HG02973 (cell line): ENCODE results near the gene HLA-DQA1.
"Not testable (repeated sequence)": the region's sequence is repeated elsewhere in the genome, so short reads cannot be mapped to it uniquely, and the experiment has no call there.

Experiments
- ATAC-seq: cut with Tn5 transposase; IDR thresholded peaks from one replicate; pipeline ENCODE4 v1.9.1; 2021; ENCODE audit warnings: moderate library complexity; ENCODE audit not compliant: unreplicated experiment

The HLA-DQA1 gene

DNA sequence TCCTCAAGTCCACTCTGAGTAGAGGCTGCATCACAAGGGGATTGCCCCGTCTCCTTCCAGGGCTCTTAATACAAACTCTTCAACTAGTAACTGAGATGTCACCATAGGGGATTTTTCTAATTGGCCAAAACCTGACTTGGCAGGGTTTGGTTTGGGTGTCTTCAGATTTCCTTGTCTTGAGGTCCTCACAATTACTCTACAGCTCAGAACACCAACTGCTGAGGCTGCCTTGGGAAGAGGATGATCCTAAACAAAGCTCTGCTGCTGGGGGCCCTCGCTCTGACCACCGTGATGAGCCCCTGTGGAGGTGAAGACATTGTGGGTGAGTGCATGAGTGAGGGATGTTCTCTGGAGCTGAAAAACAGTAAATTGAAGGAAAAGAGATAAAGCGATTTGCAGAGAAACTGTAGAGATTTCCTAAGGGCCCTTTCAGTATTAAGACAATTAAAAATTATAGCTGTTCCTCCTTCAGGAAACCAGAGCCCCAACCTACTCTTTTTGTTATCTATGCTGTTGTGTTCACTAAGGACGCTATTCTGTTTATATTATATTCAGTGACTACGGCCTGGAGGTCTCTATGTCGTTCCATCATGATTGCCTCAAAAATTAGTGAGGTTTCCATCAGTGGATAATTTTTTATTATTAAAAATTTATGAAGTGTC is at the start of gene HLA-DQA1:
Gene HLA-DQA1, plus strand, starts transcription at position 188 of the 662 bp plus-strand sequence. Its CDS starts 53 bp downstream, at position 241.
- ATAC-seq: peak; percentile 60

DNA sequence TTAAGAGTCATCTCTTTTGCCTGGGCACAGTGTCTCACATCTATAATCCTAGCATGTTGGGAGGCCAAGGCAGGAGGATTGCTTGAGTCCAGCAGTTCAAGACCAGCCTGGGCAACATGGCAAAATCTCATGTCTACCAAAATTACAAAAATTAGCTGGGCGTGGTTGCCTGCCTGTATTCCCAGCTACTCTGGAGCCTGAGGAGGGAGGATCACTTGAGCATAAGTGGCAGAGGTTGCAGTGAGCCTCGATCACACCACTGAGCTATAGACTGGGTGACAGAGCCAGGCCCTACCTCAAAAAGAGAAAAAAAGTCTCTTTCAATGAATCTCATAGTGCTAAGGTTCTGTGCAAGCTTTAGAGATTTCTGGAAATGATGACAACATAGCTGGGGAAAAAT is 49.0 kb upstream of the HLA-DQA1 start:
- no peak for ATAC-seq

DNA sequence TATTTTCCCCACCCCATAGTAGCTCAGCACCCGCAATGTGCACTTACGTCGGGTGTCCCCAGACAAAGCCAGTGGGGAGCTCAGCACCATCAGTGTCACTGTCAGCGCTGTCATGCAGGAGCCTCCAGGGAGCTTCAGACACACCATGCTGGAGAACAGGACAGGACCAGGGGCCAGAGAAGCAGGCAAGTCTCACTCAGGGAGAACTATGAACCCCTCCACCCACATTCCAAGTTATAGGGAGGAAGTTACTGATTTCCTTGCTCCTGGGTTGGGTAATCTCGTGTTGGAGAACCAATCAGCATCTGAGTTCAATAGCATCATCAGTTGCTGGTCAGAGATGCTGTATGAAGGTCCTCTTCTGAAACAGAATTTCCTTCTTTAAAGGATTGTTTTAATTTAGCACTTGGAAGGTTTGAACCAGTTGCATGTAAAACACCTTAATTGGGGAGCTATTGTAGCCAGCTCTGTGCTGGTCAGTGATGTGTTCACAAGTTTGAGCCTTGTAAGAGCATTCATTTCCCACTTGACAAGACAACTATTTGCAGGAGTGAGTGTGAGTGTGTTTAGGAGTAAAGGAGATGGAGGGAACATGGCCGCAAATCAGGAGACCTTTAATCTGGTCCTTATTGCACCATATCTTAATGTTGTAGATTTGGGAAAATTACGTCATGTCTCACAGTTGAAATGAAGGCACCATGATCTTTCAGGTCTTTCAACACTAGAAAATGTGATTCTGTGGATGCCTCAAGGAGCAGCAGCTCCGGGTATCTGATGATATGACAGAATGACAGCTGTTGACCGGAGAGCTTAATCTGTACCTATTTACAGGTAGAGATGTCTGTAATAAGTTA is 47.4 kb upstream of the HLA-DQA1 start, which contains the start of gene HLA-DRB1:
Gene HLA-DRB1, minus strand, starts transcription at position 253 of the 854 bp plus-strand sequence. Its CDS starts 106 bp downstream, at position 147.
- peak; percentile 79 for ATAC-seq

DNA sequence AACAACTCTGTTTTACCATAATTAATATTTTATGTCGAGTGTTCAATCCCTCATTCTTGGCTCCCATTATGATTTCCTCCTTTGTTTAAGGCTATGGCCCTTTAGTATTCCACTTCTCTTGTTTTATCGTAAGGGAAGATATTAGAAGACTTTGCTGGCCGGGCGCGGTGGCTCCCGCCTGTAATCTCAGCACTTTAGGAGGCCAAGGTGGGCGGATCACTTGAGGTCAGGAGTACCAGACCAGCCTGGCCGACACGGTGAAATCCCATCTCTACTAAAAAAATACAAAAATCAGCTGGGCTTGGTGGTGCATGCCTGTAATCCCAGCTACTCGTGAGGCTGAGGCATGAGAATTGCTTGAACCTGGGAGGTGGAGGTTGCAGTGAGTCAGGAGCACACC is 46.5 kb upstream of the HLA-DQA1 start:
- ATAC-seq: not testable (repeated sequence)

DNA sequence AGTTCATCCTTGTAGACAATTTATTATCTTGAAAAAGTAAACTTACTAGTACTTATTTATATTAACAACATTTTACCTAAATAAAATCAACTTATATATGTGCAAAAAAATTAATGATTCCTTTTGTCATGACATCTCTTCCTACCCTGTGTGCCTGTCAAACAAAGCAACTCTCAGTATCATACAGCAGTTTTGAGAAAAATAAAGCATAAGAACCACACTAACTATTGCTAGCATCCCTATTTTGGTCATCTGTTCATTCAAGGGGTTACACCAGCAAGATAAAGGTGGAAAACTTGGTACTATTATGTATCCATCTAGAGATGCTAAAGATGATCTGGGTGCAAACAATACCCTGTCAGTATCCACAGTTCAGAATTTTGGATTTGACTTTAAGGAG is 40.2 kb upstream of the HLA-DQA1 start:
- no peak for ATAC-seq

DNA sequence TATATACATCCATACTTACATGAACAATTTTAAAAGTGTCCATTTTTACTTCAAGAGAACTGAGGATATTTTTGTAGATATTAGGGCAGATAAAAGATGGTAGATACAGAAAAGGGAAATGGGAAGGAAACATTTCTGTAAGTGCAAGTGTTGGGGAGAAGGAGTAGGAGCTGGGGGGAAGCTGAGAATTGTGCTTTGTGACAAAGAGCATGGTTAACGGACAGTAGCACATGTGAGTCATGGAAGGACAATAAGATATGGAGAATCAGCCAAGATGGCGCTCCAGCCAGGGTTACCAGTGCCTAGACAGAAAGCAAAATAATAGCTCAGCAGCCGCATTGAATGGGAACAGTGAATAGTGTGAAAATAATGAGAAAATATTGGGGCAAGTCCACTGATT is 34.8 kb upstream of the HLA-DQA1 start:
- no peak for ATAC-seq

DNA sequence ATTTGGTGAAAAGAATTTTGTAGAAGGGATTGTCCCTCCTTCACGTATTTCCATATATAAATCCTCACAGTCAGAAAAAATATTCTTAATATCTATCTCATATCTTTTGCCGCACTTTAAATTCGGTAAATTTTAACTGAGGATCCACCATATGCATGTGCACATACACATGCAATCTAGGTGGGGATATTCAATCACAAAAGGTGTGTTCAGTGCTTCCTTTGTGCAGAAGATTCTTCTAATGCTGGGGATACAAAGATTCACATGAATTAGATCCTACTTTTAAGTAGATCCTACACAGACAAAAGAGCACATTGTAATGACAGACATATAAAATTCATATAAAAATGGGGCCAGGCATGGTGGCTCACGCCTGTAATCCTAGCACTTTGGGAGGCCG is 34.0 kb upstream of the HLA-DQA1 start:
- ATAC-seq: no peak

DNA sequence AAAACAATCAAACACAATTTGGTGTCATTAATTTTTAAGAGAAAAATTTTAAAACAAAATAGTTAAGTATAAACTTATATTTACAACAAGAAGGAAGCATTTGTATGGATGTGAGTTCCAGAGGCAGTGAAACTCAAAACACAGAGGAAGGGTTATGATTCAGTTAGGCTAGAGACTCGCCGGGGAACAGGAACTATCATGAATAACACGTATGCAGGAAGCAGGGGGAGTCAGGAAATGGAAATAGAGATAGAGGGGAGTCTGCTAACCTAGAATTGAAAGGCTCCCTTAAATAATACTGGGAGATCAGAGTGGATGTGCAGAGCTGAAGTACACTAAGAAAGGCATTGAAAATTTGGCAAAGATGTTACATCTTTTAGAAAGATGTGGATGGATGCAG is 33.3 kb upstream of the HLA-DQA1 start:
- no peak for ATAC-seq

DNA sequence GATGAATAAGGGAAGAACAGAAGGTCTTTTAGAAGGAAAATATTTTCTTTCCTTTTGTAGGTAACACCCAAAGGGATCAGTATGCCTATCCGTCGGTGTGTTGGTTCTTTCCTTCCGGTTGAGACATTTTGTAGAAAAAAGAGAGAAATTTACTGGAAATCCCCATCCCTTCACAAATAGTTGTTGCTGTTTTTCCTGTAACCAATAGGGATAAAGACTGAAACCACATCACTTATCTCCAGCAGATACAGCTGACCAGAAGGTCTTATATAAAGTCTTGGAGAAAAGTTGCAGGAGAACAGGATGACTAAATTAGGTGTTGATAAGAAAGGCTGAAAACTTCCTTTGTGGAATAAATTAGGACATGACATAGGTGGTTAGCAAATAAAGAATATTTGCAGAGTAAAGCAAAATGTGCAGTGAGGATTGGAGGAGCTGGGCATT is 32.8 kb upstream of the HLA-DQA1 start:
- ATAC-seq: peak; percentile 39

DNA sequence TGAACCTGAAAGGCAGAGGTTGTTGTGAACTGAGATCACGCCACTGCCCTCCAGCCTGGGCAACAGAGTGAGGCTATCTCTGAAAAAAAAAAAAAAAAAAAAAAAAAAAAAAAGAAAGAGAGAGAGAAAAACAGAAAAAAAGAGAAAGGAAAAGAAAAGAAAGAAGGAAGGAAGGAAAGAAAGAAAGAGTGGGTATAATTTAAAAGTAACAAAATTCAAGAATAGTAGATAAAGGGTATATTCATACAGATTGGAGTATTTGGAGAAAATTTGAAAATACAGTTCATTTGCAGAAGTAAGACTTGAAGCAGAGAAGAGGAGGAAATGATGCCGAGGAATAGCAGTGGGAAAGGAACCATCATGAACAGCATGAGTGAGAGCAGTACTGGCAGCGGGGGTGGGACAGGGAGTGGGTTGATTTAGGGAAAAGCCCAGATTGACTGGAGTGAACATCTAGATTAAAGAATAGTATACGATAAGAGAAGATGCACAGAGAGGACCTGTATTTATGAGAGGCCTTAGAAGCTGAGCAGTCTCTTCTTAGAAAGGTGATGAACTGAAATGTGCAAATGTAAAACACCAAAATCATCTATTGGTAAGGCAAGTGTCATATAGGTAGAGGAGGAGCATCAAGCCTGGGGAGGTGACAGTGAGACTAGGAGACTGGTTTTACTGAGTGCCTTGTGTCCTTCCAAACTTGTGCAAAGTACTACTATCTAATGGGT is 29.8 kb upstream of the HLA-DQA1 start:
- ATAC-seq: no peak

DNA sequence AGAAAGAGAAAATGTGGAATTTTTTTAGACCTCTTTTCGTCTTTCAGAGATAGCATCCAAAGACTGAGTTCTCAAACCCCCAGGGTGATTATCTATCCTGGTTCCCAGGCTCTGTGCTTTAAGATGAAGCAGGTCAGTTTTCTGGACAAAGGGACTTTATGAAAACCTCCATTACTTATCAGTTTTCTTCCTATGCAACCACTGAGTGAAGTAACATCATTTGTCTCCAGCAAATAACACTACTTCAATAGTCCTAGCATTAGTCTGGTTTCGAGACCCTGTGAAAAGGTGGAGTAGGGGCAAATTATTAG is 29.3 kb upstream of the HLA-DQA1 start:
- no peak for ATAC-seq

DNA sequence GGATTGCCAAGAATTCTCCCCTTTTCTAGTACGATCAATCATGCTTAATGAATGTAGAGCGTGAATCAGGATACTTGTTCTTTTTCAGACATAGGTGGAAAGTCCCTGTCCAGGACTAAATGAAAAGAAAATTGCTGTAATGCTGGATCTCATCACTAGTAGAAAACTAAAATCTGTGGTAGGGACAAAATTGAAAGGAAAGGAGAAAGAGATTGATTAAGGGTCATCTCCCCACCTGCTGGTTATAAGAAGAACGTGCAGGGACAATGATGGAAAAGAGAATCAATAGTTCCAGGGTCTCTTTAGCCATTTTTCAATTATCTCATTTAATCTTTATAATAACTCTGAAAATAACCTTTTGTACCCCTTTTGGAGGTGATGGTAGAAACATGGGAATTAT is 28.8 kb upstream of the HLA-DQA1 start:
- no peak for ATAC-seq

DNA sequence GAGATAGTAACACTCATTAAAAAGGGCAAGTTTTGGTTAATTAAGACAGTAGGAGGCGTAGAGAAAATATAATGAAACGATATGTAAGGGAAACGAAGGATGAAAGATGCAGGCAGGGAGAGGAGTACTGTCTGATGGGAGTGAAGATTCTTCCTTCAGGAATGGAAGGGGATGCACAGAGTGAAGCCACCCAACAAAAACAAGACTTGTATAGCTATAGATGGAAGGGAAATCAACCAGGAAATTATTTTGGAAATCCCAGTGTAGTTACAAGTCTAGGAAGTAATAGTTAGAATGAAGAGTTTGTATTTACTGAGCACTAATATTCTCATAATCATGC is 27.8 kb upstream of the HLA-DQA1 start:
- no peak for ATAC-seq

DNA sequence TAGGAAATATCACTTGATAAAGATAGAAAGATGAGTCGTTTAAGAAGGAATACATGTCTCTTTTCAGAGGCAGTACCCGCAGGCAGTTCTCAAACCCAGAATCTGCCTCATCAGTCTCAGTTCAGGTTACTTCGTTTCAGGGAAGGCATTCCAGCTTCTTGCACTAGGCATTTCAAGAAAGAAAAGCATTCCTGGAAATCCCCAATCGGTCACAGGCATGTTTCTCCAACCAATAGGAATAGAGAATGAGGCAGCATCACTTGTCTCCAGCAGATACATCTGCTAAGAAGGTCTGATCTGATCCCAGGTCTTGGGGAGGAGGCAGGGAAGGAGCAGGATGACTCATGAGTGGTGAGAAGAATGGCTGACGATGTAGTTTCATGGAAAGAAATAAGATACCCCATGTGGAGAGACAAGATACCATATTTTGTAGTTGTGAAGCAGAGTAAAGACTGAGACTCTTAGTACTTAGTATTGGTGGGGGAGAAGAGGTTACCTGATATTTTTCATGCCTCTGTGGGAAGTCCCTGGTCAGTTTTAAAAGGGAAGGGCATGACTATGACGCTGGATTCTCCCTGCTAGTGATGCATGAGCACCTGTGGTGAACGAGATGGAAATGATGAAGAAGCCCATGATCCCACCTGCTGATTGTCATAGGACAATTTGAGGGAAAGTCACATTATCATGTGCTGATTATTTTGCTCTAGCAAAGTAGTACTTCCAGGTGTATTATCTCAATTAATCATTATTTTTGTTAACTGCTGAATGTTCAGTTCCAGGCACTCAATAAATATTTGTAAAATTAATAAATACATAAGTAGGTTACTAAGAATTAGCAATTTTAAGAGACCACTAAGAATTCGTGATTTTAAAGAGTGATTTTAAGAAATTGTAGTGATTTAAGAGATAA is 27.2 kb upstream of the HLA-DQA1 start:
- ATAC-seq: peak; percentile 88

DNA sequence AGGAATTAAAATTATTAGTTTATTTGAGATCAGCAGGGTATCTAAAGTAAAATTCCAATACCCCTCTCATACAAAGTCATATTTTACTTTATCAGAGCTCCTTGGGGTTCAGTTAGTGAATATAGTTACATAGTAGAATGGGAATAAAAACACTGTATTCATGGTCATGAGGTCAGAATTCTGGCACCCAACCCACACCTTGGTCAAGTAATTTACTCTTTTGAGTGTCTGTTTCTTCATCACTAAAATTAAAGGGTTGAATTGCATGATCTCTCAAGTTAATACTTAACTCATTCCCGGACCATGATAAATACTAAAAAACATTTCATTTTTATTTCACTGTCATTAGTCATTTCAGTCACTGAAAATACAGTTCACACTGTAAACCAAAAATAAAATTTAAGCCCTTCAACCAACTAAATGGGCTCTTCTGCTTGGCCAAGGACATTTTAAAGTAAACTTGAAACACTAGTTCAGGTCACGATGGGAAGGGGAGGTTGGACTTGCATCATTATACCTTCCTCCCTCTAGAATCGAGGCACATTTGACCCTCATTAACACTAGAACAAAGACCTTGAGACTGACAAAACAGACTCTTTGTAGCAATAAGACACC is 26.4 kb upstream of the HLA-DQA1 start:
- ATAC-seq: no peak

DNA sequence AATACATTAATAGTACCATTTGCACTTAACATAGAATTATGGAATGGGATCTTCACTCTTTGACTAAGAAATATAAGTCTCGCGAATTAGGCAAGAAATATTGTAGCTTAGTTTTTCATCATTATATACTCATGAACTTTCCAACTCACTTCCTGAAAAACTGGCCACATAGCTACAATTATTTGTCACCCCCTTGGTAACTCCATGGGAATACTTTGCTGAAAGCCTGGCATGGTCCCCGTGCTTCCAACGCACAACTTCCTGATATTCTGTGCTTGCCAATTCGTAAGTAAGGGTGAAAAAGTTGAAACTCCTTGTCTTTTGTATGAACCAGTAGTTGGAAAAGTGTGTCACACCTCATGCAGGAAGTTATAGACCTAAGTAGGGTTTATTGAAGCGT is 23.7 kb upstream of the HLA-DQA1 start:
- no peak for ATAC-seq

DNA sequence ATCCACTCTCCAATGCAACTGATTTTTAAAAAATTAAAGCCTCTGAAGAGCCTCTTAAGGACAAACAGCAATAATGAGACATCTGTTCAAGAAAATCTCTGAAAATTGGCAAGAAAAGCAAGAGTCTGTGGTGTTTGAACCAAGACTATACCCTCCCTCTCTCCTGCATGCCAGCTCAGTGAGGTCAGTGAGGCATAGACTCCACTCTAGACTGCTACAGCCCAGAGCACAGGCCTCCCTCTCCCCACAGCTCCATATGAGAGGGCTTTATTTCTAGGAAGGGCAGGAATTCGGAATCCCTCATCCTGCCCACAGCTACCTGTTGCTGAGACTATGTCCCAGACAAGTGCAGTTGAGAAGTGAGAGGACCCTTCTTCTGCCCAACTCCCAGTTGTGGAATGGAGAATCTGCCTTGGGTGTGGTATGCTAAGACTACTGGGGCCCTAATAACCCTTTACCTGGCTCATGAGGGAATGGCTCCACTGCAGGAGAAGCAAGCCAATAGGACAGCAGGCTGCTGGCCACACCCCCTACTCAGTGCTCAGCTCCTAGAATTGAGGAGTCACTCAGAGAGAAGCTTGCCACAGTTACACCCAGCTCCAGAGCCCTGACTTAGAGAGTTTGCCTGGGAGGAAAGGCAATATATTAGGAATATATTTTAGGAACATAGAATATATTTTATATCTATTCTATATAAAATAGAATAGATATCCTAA is 22.7 kb upstream of the HLA-DQA1 start:
- ATAC-seq: no peak

DNA sequence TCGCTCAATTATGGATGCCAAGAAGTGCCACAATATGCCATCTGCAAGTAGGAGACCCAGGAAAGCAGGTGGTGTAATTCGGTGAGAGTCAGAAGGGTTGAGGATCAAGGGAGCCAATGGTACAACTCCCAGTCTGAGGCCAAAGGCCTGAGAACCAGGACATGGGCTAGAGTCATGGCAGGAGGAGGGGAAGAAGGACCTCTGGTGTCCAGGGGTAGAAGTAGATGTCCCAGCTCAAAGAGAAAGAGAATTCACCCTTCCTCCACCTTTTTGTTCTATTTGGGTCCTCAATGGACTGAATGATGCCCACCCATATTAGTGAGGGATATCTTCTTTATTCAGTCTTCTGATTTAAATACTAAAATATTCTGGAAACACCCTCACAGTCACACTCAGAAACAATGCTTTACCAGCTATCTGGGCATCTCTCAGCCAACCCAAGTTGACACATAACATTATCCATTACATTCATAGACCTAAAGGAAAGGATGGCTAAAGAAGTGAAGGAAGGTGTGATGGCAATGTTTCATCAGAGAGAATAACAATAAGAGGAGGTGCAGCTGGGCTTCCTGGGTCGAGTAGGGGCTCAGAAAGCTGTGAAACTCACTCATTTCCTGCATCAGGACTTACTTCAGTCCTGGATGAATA is 21.2 kb upstream of the HLA-DQA1 start:
- no peak for ATAC-seq

DNA sequence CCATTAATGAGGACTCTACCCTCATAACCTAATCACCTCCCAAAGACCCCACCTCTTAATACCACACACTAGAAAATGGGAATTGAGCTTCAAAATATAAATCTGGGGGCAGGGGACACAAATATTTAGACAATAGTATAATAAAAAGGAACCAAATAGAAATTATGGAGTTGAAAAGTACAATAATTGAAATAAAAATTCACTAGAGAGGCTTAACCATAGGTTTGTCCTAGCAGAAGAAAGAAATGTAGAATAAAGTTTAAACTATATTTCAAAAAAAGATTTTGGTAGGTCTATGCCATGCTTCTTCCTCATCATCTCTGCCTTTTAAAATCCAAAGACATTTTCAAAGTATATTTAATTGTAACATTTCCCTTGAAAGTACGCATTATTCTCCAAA is 19.5 kb upstream of the HLA-DQA1 start:
- ATAC-seq: no peak
